ENCODE data around the gene SFXN2. TPM values are rescaled to one million over a fixed set of nuclear protein-coding genes. Genes with fewer than 3 reads are reported as not detected.

The SFXN2 gene
- 44.4 TPM for total RNA-seq

GRCh38 chr10:102714621-102715455 lies at the start of gene SFXN2:
Gene SFXN2 (plus strand): TSS chr10:102714636. CDS start chr10:102726637, 12,001 bp downstream.

GRCh38 chr10:102713814-102714620 lies 419 bp upstream of the SFXN2 start, which contains the start of gene ARL3:
Gene ARL3 (minus strand): TSS chr10:102714397. CDS start chr10:102714275, 122 bp downstream.

GRCh38 chr10:102743588-102744373 lies 29.3 kb downstream of the SFXN2 start, which contains the start of gene WBP1L:
Gene WBP1L (plus strand): TSS chr10:102743948. CDS start chr10:102744054, 106 bp downstream.

Other genes starting within 250 kb of the SFXN2 start
- gene ACTR1A, start 211.9 kb upstream of the SFXN2 start, total RNA-seq = 87.7 TPM
- 15.8 TPM for gene SUFU, start 210.7 kb upstream of the SFXN2 start, total RNA-seq
- 98.5 TPM for gene TRIM8, start 70.2 kb upstream of the SFXN2 start, total RNA-seq
- 9.5 TPM for gene ARL3, start 239 bp upstream of the SFXN2 start, total RNA-seq
- 56.6 TPM for gene WBP1L, start 29.3 kb downstream of the SFXN2 start, total RNA-seq
- 2.7 TPM for gene CYP17A1, start 122.8 kb downstream of the SFXN2 start, total RNA-seq
- gene BORCS7, start 139.6 kb downstream of the SFXN2 start, total RNA-seq = 32.9 TPM
- gene AS3MT, start 154.8 kb downstream of the SFXN2 start, total RNA-seq = 8.0 TPM
- 21.8 TPM for gene CNNM2, start 203.7 kb downstream of the SFXN2 start, total RNA-seq